IgD-negative memory B cell (primary cell): ENCODE data around the gene PMPCA. TPM values are rescaled to one million over a fixed set of nuclear protein-coding genes. Genes with fewer than 3 reads are reported as not detected.

Experiments
- H3K27ac Mint-ChIP-seq, 3 donors: one replicate each; pipeline ENCODE4 v1.8.0; 2020 to 2022; ENCODE audit warnings: mild to moderate bottlenecking in 3 of 3, mixed read lengths in 3 of 3, moderate library complexity in 1 of 3
- H3K27me3 Mint-ChIP-seq: one replicate; pipeline ENCODE4 v1.8.0; 2021; ENCODE audit warnings: mixed read lengths
- H3K36me3 Mint-ChIP-seq: one replicate; pipeline ENCODE4 v1.8.0; 2020; ENCODE audit warnings: mild to moderate bottlenecking, mixed read lengths
- H3K4me1 Mint-ChIP-seq, 3 donors: one replicate each; pipeline ENCODE4 v1.8.0; 2020 to 2022; ENCODE audit warnings: mixed read lengths in 3 of 3, mild to moderate bottlenecking in 1 of 3
- H3K4me3 Mint-ChIP-seq, 4 donors: one replicate each; pipeline ENCODE4 v1.8.0; 2020 to 2022; ENCODE audit warnings: mild to moderate bottlenecking in 4 of 4, mixed read lengths in 4 of 4, moderate library complexity in 3 of 4
- H3K9me3 Mint-ChIP-seq, 3 donors: one replicate each; pipeline ENCODE4 v1.8.0; 2020 to 2021; ENCODE audit warnings: mixed read lengths in 3 of 3, mild to moderate bottlenecking in 1 of 3
- polyA plus RNA-seq: library from polyadenylated mRNA; unstranded; fragments of 300-500 nt; fragmentation: Illumina TruSeq; gene quantifications from one replicate; pipeline ENCODE4 v1.2.3, GENCODE V29; 2021

The PMPCA gene
- polyA plus RNA-seq, 1 donor from 2014 or later: 35.0 TPM

DNA sequence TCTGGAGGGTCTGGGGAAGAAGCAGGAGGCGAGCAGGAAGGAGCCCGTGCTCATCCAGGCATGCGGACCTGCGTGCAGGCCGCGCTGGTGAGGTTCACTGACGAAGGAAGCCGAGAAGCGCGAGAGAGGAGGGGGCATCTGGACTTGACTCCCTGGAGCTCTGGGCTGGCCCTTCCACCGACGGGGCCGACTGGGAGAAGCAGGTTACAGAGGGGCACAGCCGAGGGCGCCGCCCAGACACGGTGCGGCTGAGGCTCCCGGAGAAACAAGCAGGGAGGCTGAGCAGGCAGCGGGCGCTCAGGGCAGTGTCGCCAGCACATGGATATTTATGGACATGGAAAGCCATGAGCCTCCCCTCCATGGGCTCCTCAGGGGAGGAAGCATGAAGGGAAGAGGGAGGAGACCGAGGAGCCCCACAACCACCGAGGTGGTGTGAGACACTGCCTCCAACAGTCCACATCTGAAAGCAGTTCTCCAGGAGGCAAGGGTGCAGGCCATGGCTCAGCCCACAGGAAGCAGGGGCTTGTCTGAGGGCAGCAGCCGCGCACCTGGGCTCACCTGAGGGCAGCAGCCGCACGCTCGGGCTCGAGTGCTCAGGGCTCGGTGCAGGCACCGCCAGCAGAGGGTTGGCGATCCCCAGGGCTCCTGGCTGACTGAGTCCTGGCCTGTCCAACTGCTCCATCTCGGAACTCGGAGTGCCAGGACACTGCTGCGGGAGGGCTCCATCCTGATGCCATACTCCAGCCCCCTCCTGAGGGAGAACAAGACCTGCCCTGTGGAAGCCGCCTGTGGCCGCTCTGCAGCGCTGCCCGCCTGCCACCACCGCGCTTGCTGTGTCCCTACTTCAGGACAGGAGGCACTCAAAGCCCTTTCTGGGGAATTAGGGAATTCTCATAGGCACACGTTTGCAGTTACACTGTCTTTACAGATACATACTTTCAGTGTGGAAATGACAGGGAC, 44.9 kb downstream of the PMPCA start:
- Mint-ChIP-seq H3K27ac (no peak overlapping the region), H3K9me3 (no peaks in the 10 kb centered on the region), H3K4me3 (peak overlapping the region in 1 of 4 donors; percentile 67), H3K36me3 (no peaks in the 10 kb centered on the region), H3K4me1 (no peaks in the 10 kb centered on the region), H3K27me3 (no peaks in the 10 kb centered on the region)

GRCh38 chr9:136456258-136456657, 45.8 kb downstream of the PMPCA start:
- no peak overlapping the region for H3K4me3 Mint-ChIP-seq
- no peaks in the 10 kb centered on the region for H3K27me3 Mint-ChIP-seq
- no peaks in the 10 kb centered on the region for H3K4me1 Mint-ChIP-seq
- no peak overlapping the region for H3K27ac Mint-ChIP-seq
- H3K9me3 Mint-ChIP-seq: no peaks in the 10 kb centered on the region
- H3K36me3 Mint-ChIP-seq: no peaks in the 10 kb centered on the region

DNA sequence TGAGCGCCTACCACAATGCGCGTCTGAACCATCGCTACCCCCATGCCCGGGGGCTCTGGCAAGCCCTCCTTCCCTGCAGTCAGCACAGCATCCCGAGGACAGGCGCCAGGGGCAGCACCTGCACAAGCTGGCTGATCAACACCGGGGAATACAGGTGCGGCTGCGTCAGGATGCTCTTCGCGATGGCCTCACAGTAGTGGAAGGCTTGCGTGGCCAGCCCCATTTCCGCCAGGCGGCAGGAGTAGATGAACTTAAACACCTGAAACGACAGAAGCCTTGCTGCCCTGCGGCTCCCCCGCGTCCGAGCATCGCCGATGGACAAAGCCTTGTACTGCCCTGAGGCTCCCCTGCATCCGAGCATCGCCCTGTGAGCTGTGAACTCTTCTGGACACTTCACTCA, 46.9 kb downstream of the PMPCA start:
- Mint-ChIP-seq H3K27me3 (no peaks in the 10 kb centered on the region), H3K9me3 (no peaks in the 10 kb centered on the region), H3K4me3 (no peak overlapping the region), H3K27ac (no peak overlapping the region), H3K4me1 (no peaks in the 10 kb centered on the region), H3K36me3 (no peaks in the 10 kb centered on the region)

DNA sequence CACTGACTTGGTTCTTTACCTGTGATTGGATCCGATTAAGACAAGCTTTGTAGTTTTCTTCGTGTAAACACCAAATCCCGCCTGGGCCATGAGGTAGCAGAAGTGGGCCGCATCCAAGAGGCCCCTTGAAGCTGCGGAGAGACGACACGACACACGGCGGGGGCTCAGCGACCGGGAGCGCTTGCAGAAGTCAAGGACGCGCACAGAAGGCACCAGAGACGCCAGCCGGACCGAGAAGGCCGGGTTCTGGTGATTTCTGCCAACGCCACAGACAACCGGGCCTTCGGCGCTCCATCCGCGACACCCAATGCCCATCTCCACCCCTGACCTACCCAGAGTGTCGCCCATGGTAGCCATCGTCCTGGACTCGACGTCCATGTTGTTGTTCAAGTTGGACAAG, 49.0 kb downstream of the PMPCA start:
- H3K27me3 Mint-ChIP-seq: no peaks in the 10 kb centered on the region
- no peak overlapping the region for H3K27ac Mint-ChIP-seq
- H3K9me3 Mint-ChIP-seq: no peaks in the 10 kb centered on the region
- H3K36me3 Mint-ChIP-seq: no peaks in the 10 kb centered on the region
- H3K4me1 Mint-ChIP-seq: no peaks in the 10 kb centered on the region
- no peak overlapping the region for H3K4me3 Mint-ChIP-seq

GRCh38 chr9:136460772-136461325, 50.4 kb downstream of the PMPCA start:
- H3K27me3 Mint-ChIP-seq: no peaks in the 10 kb centered on the region
- H3K4me1 Mint-ChIP-seq: no peaks in the 10 kb centered on the region
- H3K36me3 Mint-ChIP-seq: no peaks in the 10 kb centered on the region
- H3K4me3 Mint-ChIP-seq: no peak overlapping the region
- peak overlapping the region in 1 of 3 donors; percentile 10 for H3K27ac Mint-ChIP-seq
- H3K9me3 Mint-ChIP-seq: no peaks in the 10 kb centered on the region

DNA sequence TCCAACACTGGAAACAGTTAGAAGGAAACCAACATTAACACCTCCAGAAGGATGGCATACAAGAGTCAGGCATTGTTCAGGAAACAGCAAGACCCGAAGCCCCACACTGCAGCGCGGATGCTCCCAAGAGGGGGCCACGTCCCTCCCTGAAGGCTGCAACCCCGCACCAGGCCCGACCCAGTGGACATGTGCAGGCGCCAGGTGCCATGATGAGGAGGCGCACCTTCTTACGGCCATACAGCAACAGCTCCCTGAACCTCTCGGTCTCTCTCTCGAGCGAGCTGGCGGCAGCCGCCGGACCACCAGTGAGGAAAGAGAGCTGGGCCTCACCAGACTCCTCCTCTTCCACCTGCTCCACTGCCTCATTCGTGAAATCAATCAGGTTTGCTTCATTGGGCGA, 52.2 kb downstream of the PMPCA start:
- H3K4me1 Mint-ChIP-seq: no peaks in the 10 kb centered on the region
- H3K9me3 Mint-ChIP-seq: no peaks in the 10 kb centered on the region
- H3K36me3 Mint-ChIP-seq: peaks cover 2% of the 10 kb centered on the region
- no peaks in the 10 kb centered on the region for H3K27me3 Mint-ChIP-seq
- no peak overlapping the region for H3K4me3 Mint-ChIP-seq
- H3K27ac Mint-ChIP-seq: no peak overlapping the region

DNA sequence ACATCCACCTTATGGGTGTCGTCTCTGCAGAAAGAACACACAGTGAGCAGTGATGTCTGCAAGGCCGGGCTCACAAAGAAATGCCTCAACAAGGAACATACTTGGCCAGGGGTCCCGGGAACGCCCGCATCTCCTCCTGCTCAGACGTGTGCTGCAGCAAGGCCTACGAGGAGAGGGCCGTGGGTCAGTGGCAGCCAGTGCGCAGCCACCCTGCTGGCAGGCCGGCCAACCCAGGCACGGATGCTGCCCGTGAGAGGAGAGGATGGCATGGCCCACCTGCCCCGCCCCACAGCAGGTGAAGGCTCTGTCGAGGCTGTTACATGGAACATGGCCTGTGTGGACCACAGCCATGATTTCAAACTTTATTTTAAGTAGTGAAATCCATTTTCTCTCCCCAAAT, 53.1 kb downstream of the PMPCA start:
- no peaks in the 10 kb centered on the region for H3K4me1 Mint-ChIP-seq
- H3K27ac Mint-ChIP-seq: peak overlapping the region in 1 of 3 donors; percentile 25
- H3K36me3 Mint-ChIP-seq: peaks cover 2% of the 10 kb centered on the region
- H3K9me3 Mint-ChIP-seq: no peaks in the 10 kb centered on the region
- H3K27me3 Mint-ChIP-seq: no peaks in the 10 kb centered on the region
- H3K4me3 Mint-ChIP-seq: no peak overlapping the region

DNA sequence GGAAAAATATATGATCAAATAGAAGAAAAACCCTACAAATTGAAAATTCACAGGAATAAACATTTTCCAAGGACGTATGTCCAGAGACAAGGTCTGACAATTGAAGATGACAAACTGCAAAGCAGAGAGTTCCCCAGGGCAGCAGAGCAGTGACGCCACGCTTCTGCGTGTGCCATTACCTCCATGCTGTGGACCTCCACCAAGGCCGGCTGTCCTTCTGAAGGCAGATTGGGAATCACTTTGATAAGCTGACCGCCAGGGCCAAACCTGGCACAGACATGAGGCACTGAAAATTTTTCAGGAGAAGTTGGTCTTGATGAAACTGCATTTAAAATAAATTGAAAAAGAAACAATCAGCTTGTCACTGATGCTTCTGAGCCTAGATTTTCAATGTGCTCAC, 53.8 kb downstream of the PMPCA start:
- Mint-ChIP-seq H3K9me3 (no peaks in the 10 kb centered on the region), H3K27me3 (no peaks in the 10 kb centered on the region), H3K4me1 (no peaks in the 10 kb centered on the region), H3K4me3 (no peak overlapping the region), H3K27ac (peak overlapping the region in 1 of 3 donors; percentile 25), H3K36me3 (peaks cover 2% of the 10 kb centered on the region)

DNA sequence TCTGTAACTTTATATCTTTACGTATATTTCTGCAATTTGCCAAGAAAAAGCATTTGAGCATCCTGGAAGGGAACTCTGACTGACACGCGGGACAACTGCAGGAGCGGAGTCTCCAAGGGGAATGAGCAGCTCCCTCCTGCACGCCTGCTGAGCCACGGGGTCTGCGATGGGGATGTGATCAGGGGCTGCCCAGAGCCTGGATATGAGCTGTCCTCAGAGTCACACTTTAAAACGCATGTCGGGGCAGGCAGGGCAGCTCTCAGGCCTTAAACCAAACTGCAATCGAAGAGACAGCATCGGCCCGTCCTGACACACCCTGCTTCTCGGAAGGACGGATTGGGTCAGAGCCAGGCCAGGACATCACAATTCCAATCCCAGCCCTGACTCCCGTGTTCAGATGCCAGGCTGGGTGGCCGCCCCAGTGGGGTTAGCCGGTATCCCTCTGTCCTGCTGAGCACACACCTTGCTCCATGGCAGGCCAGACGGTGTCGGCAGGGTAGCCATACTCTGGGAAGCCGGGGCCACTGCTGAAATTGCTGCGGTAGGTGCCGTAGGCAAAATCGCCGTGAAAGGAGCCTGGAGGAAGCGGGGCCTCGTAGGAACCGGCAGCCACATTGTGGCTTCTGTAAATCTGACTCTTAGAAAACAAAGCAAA, 55.2 kb downstream of the PMPCA start:
- peaks cover 2% of the 10 kb centered on the region for H3K36me3 Mint-ChIP-seq
- H3K9me3 Mint-ChIP-seq: no peaks in the 10 kb centered on the region
- H3K4me1 Mint-ChIP-seq: no peaks in the 10 kb centered on the region
- H3K27me3 Mint-ChIP-seq: no peaks in the 10 kb centered on the region
- no peak overlapping the region for H3K4me3 Mint-ChIP-seq
- no peak overlapping the region for H3K27ac Mint-ChIP-seq

DNA sequence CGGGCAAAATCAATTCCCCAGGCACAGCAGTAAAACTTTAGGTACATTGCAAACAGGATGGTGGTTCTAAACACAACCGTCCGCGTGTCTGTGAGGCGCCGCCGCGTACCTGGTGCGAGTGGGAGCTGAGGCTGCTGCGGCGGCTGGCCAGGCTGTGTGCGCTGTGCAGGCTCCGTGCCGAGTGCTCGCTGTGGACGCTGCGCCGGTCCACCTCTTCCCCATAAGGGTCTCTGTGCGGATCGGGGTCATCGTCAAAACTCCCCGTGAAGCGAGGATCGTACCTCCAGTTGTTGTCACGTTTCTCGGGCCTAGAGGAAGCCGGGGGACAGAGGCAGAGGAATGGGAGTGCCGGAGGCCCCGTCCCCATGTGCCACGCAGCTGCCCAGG, 55.7 kb downstream of the PMPCA start:
- Mint-ChIP-seq H3K27ac (no peak overlapping the region), H3K4me1 (no peaks in the 10 kb centered on the region), H3K36me3 (peaks cover 2% of the 10 kb centered on the region), H3K27me3 (no peaks in the 10 kb centered on the region), H3K4me3 (no peak overlapping the region), H3K9me3 (no peaks in the 10 kb centered on the region)

- Mint-ChIP-seq H3K4me3 (no peak overlapping the region), H3K27ac (no peak overlapping the region), H3K27me3 (no peaks in the 10 kb centered on the region), H3K9me3 (no peaks in the 10 kb centered on the region), H3K36me3 (peaks cover 2% of the 10 kb centered on the region), H3K4me1 (no peaks in the 10 kb centered on the region)
Observed at GRCh38 chr9:136467766-136468165, 57.3 kb downstream of the PMPCA start.

DNA sequence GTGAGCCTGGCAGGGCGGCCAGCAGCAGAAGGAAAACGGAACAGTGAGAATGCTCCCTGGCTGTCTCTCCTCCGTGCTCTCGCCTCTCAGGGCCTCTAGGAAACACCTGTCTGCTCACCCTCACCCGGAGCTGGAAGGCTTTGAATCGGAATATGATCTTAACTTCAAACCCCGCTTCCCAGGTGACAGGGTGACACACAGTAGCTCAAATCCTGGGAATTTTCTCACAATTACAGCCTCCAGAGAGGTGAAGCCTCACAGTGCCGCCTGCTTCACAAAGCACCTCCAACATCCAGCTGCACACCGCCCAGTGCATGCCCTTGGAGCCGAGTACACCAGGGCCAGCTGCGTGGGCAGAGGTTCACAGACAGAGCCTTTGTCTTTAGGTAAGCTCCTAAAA, 59.9 kb downstream of the PMPCA start:
- peaks cover 2% of the 10 kb centered on the region for H3K36me3 Mint-ChIP-seq
- peaks cover 0 to 2% (median 0%) of the 10 kb centered on the region in 3 donors for H3K4me1 Mint-ChIP-seq
- no peaks in the 10 kb centered on the region for H3K9me3 Mint-ChIP-seq
- H3K4me3 Mint-ChIP-seq: no peak overlapping the region
- H3K27ac Mint-ChIP-seq: no peak overlapping the region
- H3K27me3 Mint-ChIP-seq: no peaks in the 10 kb centered on the region

DNA sequence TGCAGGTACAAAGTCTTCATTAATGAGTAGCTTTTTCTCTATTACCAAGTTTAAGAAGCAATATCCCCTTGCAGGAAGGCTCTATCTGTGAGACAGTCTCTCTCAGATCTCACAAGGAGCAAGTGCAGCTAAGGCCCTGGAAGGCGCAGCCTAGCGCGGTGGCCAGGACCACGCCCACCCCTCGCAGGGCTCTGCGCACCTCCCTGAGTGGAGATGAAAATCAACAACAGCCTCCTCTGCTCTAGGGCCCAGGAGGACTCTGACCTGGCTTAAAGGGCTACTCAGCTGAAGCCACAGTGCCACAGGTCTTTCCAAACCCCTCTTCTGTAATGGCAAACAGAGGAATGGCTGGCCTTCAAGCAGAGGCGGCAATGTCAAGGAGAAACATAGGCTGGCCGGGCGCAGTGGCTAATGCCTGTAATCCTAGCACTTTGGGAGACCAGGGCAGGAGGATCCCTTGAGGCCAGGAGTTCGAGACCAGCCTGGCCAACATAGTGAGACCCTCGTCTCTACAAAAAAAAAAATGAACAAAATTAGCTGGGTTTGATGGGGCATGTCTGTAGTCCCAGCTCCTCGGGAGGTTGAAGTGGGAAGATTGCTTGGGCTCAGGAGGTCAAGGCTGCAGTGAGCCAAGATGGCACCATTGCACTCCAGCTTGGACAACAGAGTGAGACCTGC, 60.5 kb downstream of the PMPCA start:
- no peak overlapping the region for H3K27ac Mint-ChIP-seq
- no peaks in the 10 kb centered on the region for H3K27me3 Mint-ChIP-seq
- peaks cover 2% of the 10 kb centered on the region for H3K36me3 Mint-ChIP-seq
- H3K9me3 Mint-ChIP-seq: no peaks in the 10 kb centered on the region
- peaks cover 0 to 2% (median 0%) of the 10 kb centered on the region in 3 donors for H3K4me1 Mint-ChIP-seq
- no peak overlapping the region for H3K4me3 Mint-ChIP-seq

DNA sequence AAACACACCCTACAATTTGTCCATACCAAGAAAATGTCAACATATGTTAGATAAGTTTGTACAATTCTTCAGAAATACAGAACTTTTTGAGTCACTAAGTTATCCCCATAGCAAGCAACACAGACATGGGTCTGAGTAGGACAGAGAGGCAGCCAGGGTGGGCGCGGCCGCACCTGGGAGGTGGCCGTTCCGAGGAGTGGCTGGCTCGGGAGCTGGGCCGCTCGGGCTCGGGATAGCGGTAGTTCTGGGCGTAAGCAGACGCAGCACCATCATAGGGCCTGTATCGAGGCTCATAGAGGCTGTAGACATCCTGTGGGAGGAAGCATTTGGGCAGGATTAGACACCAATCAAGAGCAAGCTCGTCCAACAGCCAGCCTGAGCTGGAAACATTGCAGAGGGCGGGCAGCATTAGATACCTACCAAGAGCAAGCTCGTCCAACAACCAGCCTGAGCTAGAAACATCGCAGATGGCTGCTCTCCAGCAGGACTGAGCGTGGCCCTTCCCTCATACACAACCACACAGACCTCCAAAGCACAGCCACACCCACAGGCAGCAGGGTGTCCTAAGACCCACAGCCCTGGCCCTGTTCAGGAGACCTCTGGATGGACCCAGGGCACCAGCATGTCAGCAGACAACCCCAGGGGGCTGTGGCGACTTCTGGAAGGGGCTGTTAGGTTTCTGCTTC, 61.5 kb downstream of the PMPCA start:
- H3K27ac Mint-ChIP-seq: no peak overlapping the region
- no peaks in the 10 kb centered on the region for H3K27me3 Mint-ChIP-seq
- H3K4me3 Mint-ChIP-seq: no peak overlapping the region
- H3K4me1 Mint-ChIP-seq: peaks cover 0 to 2% (median 0%) of the 10 kb centered on the region in 3 donors
- no peaks in the 10 kb centered on the region for H3K36me3 Mint-ChIP-seq
- H3K9me3 Mint-ChIP-seq: no peaks in the 10 kb centered on the region
